ENCODE measurements around the gene CLEC12A.

DNA sequence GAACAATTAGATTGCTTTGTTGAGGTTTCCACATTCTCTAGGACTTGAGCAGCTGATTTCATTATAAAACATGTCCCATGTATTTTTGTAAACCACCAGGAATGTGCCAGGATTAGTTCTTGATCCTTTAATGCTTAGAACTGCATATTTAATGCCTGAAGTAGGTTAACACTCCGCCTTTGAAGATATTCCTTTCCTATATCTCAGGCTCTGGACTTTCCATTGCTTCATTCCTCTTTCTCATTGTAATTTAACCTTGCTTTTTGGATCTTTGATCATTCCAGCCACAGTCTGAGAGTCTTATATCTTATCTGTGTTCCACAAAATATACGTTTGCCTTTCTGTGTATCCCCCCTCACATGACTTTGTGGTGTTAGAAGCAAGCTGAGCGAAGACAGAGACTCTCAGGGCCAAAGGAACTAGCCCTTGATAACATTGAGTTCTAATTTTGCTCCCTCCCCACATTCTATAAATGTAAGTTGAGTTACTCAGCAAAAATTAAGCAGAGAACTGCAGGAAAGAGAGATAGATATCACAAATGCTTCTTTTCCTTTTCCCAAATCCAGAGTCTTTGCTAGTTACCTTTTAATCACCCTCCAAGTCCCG lies 30.1 kb downstream of the CLEC12A start:
- TF ChIP-seq POLR2A (IDR thresholded peaks at IDR 0.05) (no peak), CTCF (IDR thresholded peaks at IDR 0.05) (no peak)
